OCI-LY7 (cell line): ENCODE measurements around the gene VIPAS39.
"Not testable (repeated sequence)": the region's sequence is repeated elsewhere in the genome, so short reads cannot be mapped to it uniquely, and the experiment has no call there.

Experiments
- CTCF ChIP-seq: fragments of 200-600 bp; sonication (generic); conservative IDR thresholded peaks from 2 replicates; pipeline ENCODE4 v1.5.1; 2014; ENCODE audit warnings: mild to moderate bottlenecking, antibody characterized with exemption, low read length, moderate library complexity, mixed read lengths
- EZH2phosphoT487 ChIP-seq: fragments of 200-600 bp; sonication (generic); IDR thresholded peaks from 2 replicates; pipeline ENCODE4 v1.6.1; 2018; ENCODE audit warnings: low read depth, borderline replicate concordance, mild to moderate bottlenecking, mixed run types, antibody characterized with exemption, low read length, moderate library complexity, mixed read lengths

- not testable (repeated sequence) for TF ChIP-seq CTCF, EZH2phosphoT487
These were observed 41.3 kb downstream of the VIPAS39 start for GRCh38 chr14:77416098-77416497.
